C4-2B (cell line): Measurements from ENCODE around the gene MAML3.

Experiments
- H3K27ac ChIP-seq: fragments of 450-650 bp; 2 replicates; pipeline ENCODE4 v1.5.1; 2017
- ZFX ChIP-seq: fragments of 450-650 bp; IDR thresholded peaks from 2 replicates; pipeline ENCODE4 v1.6.1; 2017
- TF ChIP-seq, protein P1 (sequence below): fragments of 450-650 bp; conservative IDR thresholded peaks from 2 replicates; pipeline ENCODE4 v1.5.1; 2017; ENCODE audit warnings: mild to moderate bottlenecking

Gene MAML3

DNA sequence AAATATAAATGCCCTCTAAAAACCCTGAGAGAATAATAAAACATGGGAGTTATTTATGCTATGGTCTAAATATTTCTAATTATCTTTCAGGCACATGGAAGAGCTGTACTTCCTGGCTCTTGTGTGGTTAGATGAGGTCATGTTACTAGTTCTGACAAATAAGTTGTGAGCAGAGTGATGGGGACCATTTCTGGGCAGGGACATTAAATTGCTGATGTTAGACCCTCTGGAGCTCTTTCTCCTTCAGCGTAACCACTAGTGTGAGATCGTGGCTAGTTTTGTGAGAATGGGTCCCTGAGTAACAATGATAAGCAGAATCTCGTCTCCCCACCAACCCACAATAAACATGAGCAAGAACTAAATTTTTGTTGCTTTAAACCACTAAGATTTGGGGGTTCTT is 108.0 kb downstream of the MAML3 start:
- no peak overlapping the region for H3K27ac ChIP-seq
- TF ChIP-seq, protein P1, sequence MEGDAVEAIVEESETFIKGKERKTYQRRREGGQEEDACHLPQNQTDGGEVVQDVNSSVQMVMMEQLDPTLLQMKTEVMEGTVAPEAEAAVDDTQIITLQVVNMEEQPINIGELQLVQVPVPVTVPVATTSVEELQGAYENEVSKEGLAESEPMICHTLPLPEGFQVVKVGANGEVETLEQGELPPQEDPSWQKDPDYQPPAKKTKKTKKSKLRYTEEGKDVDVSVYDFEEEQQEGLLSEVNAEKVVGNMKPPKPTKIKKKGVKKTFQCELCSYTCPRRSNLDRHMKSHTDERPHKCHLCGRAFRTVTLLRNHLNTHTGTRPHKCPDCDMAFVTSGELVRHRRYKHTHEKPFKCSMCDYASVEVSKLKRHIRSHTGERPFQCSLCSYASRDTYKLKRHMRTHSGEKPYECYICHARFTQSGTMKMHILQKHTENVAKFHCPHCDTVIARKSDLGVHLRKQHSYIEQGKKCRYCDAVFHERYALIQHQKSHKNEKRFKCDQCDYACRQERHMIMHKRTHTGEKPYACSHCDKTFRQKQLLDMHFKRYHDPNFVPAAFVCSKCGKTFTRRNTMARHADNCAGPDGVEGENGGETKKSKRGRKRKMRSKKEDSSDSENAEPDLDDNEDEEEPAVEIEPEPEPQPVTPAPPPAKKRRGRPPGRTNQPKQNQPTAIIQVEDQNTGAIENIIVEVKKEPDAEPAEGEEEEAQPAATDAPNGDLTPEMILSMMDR = no peak
- TF ChIP-seq ZFX = no peak

DNA sequence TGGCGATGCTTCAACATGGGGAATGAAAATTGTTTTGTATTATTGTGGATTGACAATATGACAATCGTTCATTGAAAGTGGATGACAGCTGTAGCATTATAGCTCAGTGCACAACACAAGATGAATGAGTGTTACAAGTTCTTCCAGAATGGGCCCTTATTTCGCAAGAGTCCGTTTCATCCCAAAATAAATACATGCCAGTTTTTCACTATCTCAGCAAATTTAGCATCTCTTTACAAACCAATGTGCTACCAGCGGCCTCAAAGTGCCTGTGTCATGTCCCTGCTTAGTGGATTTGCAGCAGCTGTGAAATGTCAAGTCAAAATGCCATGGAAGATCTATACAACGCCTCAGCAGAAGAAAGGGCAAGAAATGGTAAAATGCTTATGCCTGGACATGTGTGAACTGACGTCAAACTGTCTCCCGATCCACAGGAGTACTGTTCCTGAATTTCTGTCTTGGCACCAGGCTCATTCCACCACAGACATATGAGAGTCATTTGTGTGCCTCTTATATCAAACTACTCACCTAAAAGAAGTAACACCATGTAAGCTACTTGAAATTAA is 109.6 kb downstream of the MAML3 start:
- no peak for TF ChIP-seq ZFX
- TF ChIP-seq, protein P1 = no peak
- no peak overlapping the region for H3K27ac ChIP-seq

DNA sequence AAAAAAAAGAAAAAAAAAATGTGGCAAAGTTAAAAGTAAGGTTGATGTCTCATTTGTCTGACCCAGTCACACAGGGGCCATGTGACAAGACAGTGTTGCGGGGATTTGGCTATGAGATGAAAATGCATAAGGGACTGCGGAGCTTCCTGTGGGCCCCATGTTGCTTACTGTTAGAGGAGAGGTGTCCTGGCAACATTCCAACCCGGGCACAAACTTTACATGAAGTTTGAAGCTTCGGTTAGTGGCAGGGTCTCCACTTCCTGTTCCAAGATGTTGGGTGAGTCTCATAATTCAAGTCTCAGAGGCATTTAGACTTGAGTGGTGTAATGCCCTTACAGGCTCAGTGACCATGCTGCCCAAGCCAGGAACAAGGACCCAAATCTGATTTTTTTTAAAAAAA is 111.3 kb downstream of the MAML3 start:
- TF ChIP-seq ZFX = no peak
- TF ChIP-seq, protein P1 = no peak
- H3K27ac ChIP-seq = no peak overlapping the region

DNA sequence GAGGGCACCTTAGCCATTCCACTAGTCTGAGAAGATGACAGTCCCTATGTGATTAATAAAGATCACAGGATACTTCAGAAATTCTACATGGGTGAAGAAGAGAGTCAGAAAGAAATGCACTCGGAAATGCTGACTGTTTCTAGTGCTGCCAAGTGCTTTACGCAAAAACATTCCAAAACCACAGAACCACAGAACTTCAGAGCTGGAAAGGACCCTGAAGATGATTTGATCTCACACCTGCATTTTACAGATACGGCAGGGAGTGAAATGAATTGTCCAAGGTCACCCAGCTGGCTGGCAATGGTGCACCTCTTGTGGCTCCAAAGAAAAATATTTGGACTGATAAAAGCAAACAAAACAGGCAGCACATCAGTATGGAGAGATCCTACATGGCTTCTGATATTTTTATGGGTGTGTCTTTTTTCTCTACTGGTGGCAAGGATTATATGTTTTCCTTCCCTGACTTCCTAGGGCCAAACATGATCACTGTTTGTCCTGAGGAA is 115.9 kb downstream of the MAML3 start:
- H3K27ac ChIP-seq = peak overlapping the region; percentile 22; the same call in 1 of the 2 replicates
- no peak for TF ChIP-seq ZFX
- TF ChIP-seq, protein P1 = no peak

DNA sequence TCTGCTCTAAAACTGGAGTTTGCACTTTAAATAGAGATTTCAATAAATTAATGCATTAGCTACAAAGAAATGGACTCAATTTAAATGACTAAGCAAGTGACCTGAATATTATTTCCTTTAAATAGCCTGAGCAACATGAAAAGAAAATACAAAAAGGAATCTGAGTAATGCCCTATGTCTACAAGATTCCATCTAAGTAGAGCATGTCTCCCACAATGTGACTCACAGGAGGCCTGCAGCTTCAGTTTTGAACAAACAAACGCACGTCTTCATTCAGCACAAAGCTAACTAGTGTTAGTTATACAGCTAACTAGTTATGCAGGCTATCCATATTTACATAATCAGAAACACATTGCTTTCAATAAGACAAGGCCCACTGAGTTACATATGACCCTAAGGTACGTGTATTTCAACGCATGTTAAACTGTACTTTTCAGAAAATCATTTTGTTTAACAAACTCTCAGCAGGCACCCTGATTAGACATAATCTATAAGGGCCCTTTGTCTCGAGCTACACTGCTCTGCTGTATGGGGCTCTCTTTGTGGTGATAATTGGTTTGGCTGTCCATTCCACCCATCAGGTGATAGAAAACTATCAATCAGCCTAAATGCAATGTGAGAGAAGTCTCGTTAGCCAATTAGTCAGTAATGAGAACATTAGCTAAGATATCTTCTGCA is 116.5 kb downstream of the MAML3 start:
- TF ChIP-seq, protein P1 = no peak
- no peak for TF ChIP-seq ZFX
- H3K27ac ChIP-seq = no peak overlapping the region

DNA sequence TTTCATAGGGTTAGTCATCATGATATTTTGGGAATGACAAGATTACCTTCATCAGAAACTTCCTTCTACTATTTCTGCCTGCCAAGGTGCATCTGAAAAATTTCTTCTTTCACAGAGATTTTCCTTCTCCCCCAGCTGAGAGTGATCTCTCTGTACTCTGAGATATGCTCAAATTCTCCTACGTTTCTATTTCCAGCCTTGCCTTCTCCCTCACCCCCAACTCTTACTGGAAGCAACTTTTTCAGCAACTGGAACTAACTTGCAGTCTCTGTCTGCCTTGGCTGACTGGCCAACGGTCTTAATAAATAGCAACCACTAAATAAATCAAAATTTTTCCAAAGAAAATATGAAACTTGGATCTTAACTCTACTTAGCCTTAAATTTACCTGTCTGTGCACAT is 122.3 kb downstream of the MAML3 start:
- no peak overlapping the region for H3K27ac ChIP-seq
- no peak for TF ChIP-seq ZFX
- TF ChIP-seq, protein P1 = no peak

DNA sequence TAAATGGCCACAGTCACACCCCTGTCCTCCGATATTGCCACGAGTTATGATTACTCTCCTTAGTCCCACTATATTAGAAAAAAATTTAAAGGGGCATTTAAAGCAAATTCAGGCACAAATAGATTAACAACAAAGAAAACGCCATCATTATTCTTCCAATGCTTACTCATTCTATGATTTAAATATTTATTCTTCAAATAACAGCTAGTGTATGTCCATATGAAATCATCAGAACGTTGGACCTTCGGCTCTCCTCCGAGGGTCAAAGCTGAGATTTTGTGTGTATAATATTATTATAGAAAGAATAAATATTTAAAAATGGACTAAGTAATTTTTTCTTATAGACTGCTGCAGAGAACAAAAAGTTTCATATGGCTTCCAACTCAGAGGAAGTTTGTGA is 122.9 kb downstream of the MAML3 start:
- no peak for TF ChIP-seq ZFX
- TF ChIP-seq, protein P1 = no peak
- H3K27ac ChIP-seq = no peak overlapping the region
